ENCODE results near the gene CTF1. TPM values are rescaled to one million over a fixed set of nuclear protein-coding genes. Genes with fewer than 3 reads are reported as not detected.

The CTF1 gene
- total and polyA plus RNA-seq, 2 donors (not counting 1 experiment from before 2014, with no cell fraction given): 0.78 to 0.81 TPM

DNA sequence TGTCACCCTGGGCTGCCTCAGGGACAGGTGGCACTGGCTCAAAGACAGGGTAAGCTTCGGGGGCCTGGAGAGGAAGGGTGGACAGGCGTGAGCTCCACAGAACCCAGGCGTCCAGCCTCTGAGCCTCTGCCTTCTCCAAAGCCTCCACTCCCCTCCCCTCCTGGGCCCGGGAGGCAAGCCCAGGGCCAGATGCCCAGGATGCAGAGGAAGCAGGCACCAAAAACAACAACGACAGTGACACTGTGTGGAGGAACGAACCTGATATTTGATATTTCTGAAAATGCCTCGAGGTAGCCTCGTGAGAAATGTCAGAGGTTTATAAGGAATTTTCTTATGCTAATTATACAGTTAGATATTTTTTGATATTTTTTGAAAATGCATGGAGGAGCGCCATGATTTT is 8.5 kb upstream of the CTF1 start:
- intact Hi-C loops (cut with micrococcal nuclease): no loop called here
- H2AFZ ChIP-seq (ENCODE audit: insufficient read depth, low read depth, low read length, poor library complexity, severe bottlenecking): no peak overlapping the region
- Mint-ChIP-seq H3K27me3 (no peaks in the 10 kb centered on the region), H3K4me1 (peaks cover 29% of the 10 kb centered on the region), H3K27ac (no peak overlapping the region), H3K9me3 (ENCODE audit: insufficient read depth) (no peaks in the 10 kb centered on the region), H3K4me3 (no peak overlapping the region)
- no peak overlapping the region for H3K4me3 ChIP-seq (ENCODE audit: control extremely low read depth in 1 of 5, extremely low read depth in 1 of 5, insufficient read depth in 1 of 5, low read depth in 2 of 5, low read length in 4 of 5)
- TF ChIP-seq, protein P1, sequence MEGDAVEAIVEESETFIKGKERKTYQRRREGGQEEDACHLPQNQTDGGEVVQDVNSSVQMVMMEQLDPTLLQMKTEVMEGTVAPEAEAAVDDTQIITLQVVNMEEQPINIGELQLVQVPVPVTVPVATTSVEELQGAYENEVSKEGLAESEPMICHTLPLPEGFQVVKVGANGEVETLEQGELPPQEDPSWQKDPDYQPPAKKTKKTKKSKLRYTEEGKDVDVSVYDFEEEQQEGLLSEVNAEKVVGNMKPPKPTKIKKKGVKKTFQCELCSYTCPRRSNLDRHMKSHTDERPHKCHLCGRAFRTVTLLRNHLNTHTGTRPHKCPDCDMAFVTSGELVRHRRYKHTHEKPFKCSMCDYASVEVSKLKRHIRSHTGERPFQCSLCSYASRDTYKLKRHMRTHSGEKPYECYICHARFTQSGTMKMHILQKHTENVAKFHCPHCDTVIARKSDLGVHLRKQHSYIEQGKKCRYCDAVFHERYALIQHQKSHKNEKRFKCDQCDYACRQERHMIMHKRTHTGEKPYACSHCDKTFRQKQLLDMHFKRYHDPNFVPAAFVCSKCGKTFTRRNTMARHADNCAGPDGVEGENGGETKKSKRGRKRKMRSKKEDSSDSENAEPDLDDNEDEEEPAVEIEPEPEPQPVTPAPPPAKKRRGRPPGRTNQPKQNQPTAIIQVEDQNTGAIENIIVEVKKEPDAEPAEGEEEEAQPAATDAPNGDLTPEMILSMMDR (IDR thresholded peaks at IDR 0.05): no peak
- no peak for ATAC-seq (ENCODE audit: low read depth)
- ChIA-PET POLR2A (interaction anchor here (0.6 kb wide), 1 partner anchor 568 kb away, joined by 4 read pairs; no protein-coding TSS in a partner anchor), CTCF (no interaction called here)
- H3K27ac ChIP-seq (ENCODE audit: low read length in 2 of 2): no peak overlapping the region
- H3K4me2 ChIP-seq (replicated peaks; ENCODE audit: low read depth, low read length, poor library complexity, severe bottlenecking): no peak overlapping the region
- H3K27me3 ChIP-seq (replicated peaks in 1 of 4; ENCODE audit: control extremely low read depth in 1 of 4, control insufficient read depth in 3 of 4, insufficient read depth in 4 of 4, low read length in 3 of 4): no peaks in the 10 kb centered on the region
- peaks cover 55% of the 10 kb centered on the region for H3K79me2 ChIP-seq (ENCODE audit: control insufficient read depth, insufficient read depth, low read length)
- peaks cover 8% of the 10 kb centered on the region for H4K20me1 ChIP-seq (ENCODE audit: control insufficient read depth, insufficient read depth, low read length, poor library complexity, severe bottlenecking)
- WGBS (ENCODE audit: insufficient coverage): no CpG with 5 or more reads among the region's 9 CpGs
- peaks cover 0 to 18% of the 10 kb centered on the region in 2 experiments for H3K36me3 ChIP-seq (replicated peaks in 1 of 2; ENCODE audit: control extremely low read depth in 1 of 2, control insufficient read depth in 1 of 2, extremely low read depth in 1 of 2, insufficient read depth in 2 of 2, low read length in 1 of 2)
- no peaks in the 10 kb centered on the region for H3K9me3 ChIP-seq (ENCODE audit: control extremely low read depth in 1 of 3, control insufficient read depth in 2 of 3, insufficient read depth in 1 of 3, low read length in 2 of 3)
- H3K9ac ChIP-seq (ENCODE audit: low read length): no peak overlapping the region
- DNase-seq: no peak
- peaks cover 14 to 23% of the 10 kb centered on the region in 2 donors for H3K4me1 ChIP-seq (ENCODE audit: control insufficient read depth in 2 of 2, insufficient read depth in 2 of 2, low read length in 2 of 2)

DNA sequence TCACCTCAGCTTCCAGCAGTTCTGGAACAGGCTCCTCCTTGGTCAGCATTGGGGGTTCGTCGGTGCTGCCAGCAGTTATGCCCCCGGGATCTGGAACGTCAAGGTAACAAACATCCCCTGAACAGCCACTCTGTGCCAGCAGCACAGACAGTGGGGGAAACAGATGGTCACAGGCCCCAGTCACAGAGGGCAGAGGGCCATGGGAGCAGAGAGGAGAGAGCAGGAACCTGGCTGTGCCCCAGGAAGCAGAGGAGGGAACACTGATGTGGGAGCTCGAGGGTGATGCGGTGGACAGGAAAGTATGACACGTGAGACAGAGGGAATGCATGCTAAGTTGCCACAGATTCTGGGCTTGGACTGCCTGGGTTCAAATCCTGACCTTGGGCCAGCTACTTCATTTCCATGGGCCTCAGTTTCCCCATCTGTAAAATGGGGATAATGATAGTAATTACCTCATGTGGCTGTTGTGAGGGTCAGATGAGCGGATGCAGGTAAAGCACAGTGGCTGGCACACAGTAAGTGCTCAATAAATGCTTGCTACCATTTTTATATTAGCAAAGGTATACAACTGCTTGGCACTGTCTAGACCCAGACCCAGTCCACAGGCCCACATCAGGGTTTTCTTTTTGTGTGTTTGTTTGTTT is 7.4 kb upstream of the CTF1 start:
- no peaks in the 10 kb centered on the region for H3K27me3 ChIP-seq (replicated peaks in 1 of 4; ENCODE audit: control extremely low read depth in 1 of 4, control insufficient read depth in 3 of 4, insufficient read depth in 4 of 4, low read length in 3 of 4)
- 97% methylated on average over 4 of the region's 8 CpGs for WGBS (ENCODE audit: insufficient coverage)
- peaks cover 56% of the 10 kb centered on the region for H3K79me2 ChIP-seq (ENCODE audit: control insufficient read depth, insufficient read depth, low read length)
- DNase-seq: no peak
- no peak overlapping the region for H3K27ac ChIP-seq (ENCODE audit: low read length in 2 of 2)
- H2AFZ ChIP-seq (ENCODE audit: insufficient read depth, low read depth, low read length, poor library complexity, severe bottlenecking): no peak overlapping the region
- TF ChIP-seq EZH2 (IDR thresholded peaks at IDR 0.05; ENCODE audit: borderline replicate concordance, insufficient read depth, low read depth, low read length, poor library complexity, severe bottlenecking): no peak
- TF ChIP-seq, protein P1 (IDR thresholded peaks at IDR 0.05): no peak
- H3K27ac Mint-ChIP-seq: no peak overlapping the region
- H3K9ac ChIP-seq (ENCODE audit: low read length): no peak overlapping the region
- H3K27me3 Mint-ChIP-seq: no peaks in the 10 kb centered on the region
- peaks cover 8% of the 10 kb centered on the region for H4K20me1 ChIP-seq (ENCODE audit: control insufficient read depth, insufficient read depth, low read length, poor library complexity, severe bottlenecking)
- CTCF ChIA-PET: interaction anchor here (1.4 kb wide), 1 partner anchor 13 kb away, joined by 5 read pairs; no protein-coding TSS in a partner anchor
- H3K4me1 Mint-ChIP-seq: peaks cover 32% of the 10 kb centered on the region
- H3K4me1 ChIP-seq (ENCODE audit: control insufficient read depth in 2 of 2, insufficient read depth in 2 of 2, low read length in 2 of 2): peaks cover 20 to 27% of the 10 kb centered on the region in 2 donors
- H3K36me3 ChIP-seq (replicated peaks in 1 of 2; ENCODE audit: control extremely low read depth in 1 of 2, control insufficient read depth in 1 of 2, extremely low read depth in 1 of 2, insufficient read depth in 2 of 2, low read length in 1 of 2): peaks cover 0 to 16% of the 10 kb centered on the region in 2 experiments
- no peak for ATAC-seq (ENCODE audit: low read depth)
- intact Hi-C loops (cut with micrococcal nuclease): no loop called here
- no peak overlapping the region for H3K4me3 ChIP-seq (ENCODE audit: control extremely low read depth in 1 of 5, extremely low read depth in 1 of 5, insufficient read depth in 1 of 5, low read depth in 2 of 5, low read length in 4 of 5)
- no peaks in the 10 kb centered on the region for H3K9me3 Mint-ChIP-seq (ENCODE audit: insufficient read depth)
- H3K4me3 Mint-ChIP-seq: no peak overlapping the region
- H3K4me2 ChIP-seq (replicated peaks; ENCODE audit: low read depth, low read length, poor library complexity, severe bottlenecking): no peak overlapping the region
- H3K9me3 ChIP-seq (ENCODE audit: control extremely low read depth in 1 of 3, control insufficient read depth in 2 of 3, insufficient read depth in 1 of 3, low read length in 2 of 3): no peaks in the 10 kb centered on the region
- POLR2A ChIA-PET: interaction anchor here (0.7 kb wide), 1 partner anchor 815 kb away, joined by 6 read pairs; no protein-coding TSS in a partner anchor
